A549 (cell line): ENCODE data around the gene OR1G1. TPM values are rescaled to one million over a fixed set of nuclear protein-coding genes. Genes with fewer than 3 reads are reported as not detected.
"Not testable (repeated sequence)": the region's sequence is repeated elsewhere in the genome, so short reads cannot be mapped to it uniquely, and the experiment has no call there.

Source experiments
- ATAC-seq, 2 experiments: fragments of 200-7000 bp in 1 of 2; fragments of >200 bp in 1 of 2; cut with Nextera tagmentation in 1 of 2; cut with Tn5 transposase in 1 of 2; 3 replicates each; pipeline versions ENCODE4 v1.8.0 to v1.9.1; 2018 to 2020; ENCODE audit warnings: mild to moderate bottlenecking in 1 of 2, moderate library complexity in 1 of 2
- CTCF ChIA-PET: fragments of 300-600 bp; sonication (Branson Sonifier 250); formaldehyde crosslinking; extraction: SDS; loops from one replicate; lab custom pipeline; 2021; ENCODE audit warnings: antibody characterized with exemption, inconsistent platforms; lab: Yijun Ruan, JAX
- POLR2A ChIA-PET: fragments of 350-600 bp; formaldehyde crosslinking; extraction: SDS; loops from one replicate; lab custom pipeline; 2021; ENCODE audit warnings: antibody characterized with exemption, inconsistent platforms; lab: Yijun Ruan, JAX
- DNase-seq, 2 experiments: peaks; one replicate each; pipeline versions ENCODE4 v3.0.0 to v3.0.0-alpha.2; 2011 to 2016; ENCODE audit warnings: low read depth in 1 of 2, low spot score in 1 of 2
- FAIRE-seq: peaks from 2 replicates; lab custom pipeline; 2011; peaks lifted over from hg19 to GRCh38; lab: Jason Lieb, UNC
- H3K27ac ChIP-seq, 2 experiments: fragments of >200 bp; sonication (Bioruptor Twin); formaldehyde crosslinking; 3 replicates each; pipeline ENCODE4 v1.5.1; 2016 to 2017
- H3K4me1 ChIP-seq: fragments of >200 bp; sonication (Bioruptor Twin); formaldehyde crosslinking; 3 replicates; pipeline ENCODE4 v1.6.1; 2016
- H3K4me2 ChIP-seq: fragments of >200 bp; sonication (Bioruptor Twin); formaldehyde crosslinking; 3 replicates; pipeline ENCODE4 v1.6.1; 2016
- H3K4me3 ChIP-seq: fragments of >200 bp; sonication (Bioruptor Twin); formaldehyde crosslinking; 3 replicates; pipeline ENCODE4 v1.5.1; 2016
- H3K9me3 ChIP-seq: fragments of >200 bp; sonication (Bioruptor Twin); formaldehyde crosslinking; 3 replicates; pipeline ENCODE4 v1.6.1; 2016
- ATOH8 ChIP-seq: fragments of 250-450 bp; sonication (Bioruptor Pico); IDR thresholded peaks from 2 replicates; pipeline ENCODE4 v1.5.0; 2020; ENCODE audit warnings: low read depth, mild to moderate bottlenecking, moderate library complexity
- CBX2 ChIP-seq: fragments of 200-600 bp; sonication (generic); IDR thresholded peaks from 2 replicates; pipeline ENCODE4 v1.6.1; 2016; ENCODE audit warnings: low read depth, mild to moderate bottlenecking, borderline replicate concordance
- CBX8 ChIP-seq: fragments of 200-600 bp; sonication (generic); IDR thresholded peaks from 2 replicates; pipeline ENCODE4 v1.6.1; 2016
- CHD2 ChIP-seq: fragments of 150-350 bp; IDR thresholded peaks from 2 replicates; pipeline ENCODE4 v1.6.1; 2014; ENCODE audit warnings: low read length; ENCODE audit not compliant: partially characterized antibody
- E2F6 ChIP-seq: IDR thresholded peaks from 2 replicates; pipeline ENCODE4 v1.6.1; 2012; ENCODE audit warnings: low read depth, borderline replicate concordance
- FOSL2 ChIP-seq, 2 experiments: fragments of 450-650 bp in 1 of 2; fragments of >200 bp in 1 of 2; sonication (Bioruptor Twin) in 1 of 2; formaldehyde crosslinking; IDR thresholded peaks; 2 replicates each; pipeline versions ENCODE4 v1.5.0 to v1.6.1; 2016 to 2020; ENCODE audit warnings: mild to moderate bottlenecking in 1 of 2, moderate library complexity in 1 of 2
- FOXS1 ChIP-seq: fragments of 250-450 bp; sonication (Bioruptor Pico); IDR thresholded peaks from 2 replicates; pipeline ENCODE4 v1.5.0; 2020; ENCODE audit warnings: mild to moderate bottlenecking, moderate library complexity
- HES2 ChIP-seq: fragments of >200 bp; sonication (Bioruptor Twin); formaldehyde crosslinking; IDR thresholded peaks from 2 replicates; pipeline ENCODE4 v1.6.1; 2016
- HOXA7 ChIP-seq: fragments of 250-450 bp; sonication (Bioruptor Pico); IDR thresholded peaks from 2 replicates; pipeline ENCODE4 v1.5.0; 2020; ENCODE audit warnings: mild to moderate bottlenecking, moderate library complexity
- HOXB5 ChIP-seq: fragments of 250-450 bp; sonication (Bioruptor Pico); IDR thresholded peaks from 2 replicates; pipeline ENCODE4 v1.5.0; 2020; ENCODE audit warnings: mild to moderate bottlenecking, moderate library complexity
- JUNB ChIP-seq: fragments of >200 bp; sonication (Bioruptor Twin); formaldehyde crosslinking; IDR thresholded peaks from 2 replicates; pipeline ENCODE4 v1.6.1; 2016
- KDM5A ChIP-seq: fragments of 200-600 bp; sonication (generic); IDR thresholded peaks from 2 replicates; pipeline ENCODE4 v1.6.1; 2016; ENCODE audit warnings: antibody characterized with exemption, mild to moderate bottlenecking
- MAZ ChIP-seq: fragments of 150-350 bp; IDR thresholded peaks from 2 replicates; pipeline ENCODE4 v1.6.1; 2014; ENCODE audit warnings: antibody characterized with exemption, low read depth, low read length, borderline replicate concordance
- NFE2L2 ChIP-seq: fragments of 150-350 bp; conservative IDR thresholded peaks from 2 replicates; pipeline ENCODE4 v1.6.1; 2014; ENCODE audit warnings: low read length
- NPAS2 ChIP-seq: fragments of 250-450 bp; sonication (Bioruptor Pico); IDR thresholded peaks from 2 replicates; pipeline ENCODE4 v1.8.0; 2022; ENCODE audit warnings: mild to moderate bottlenecking, moderate library complexity, borderline replicate concordance
- PBX3 ChIP-seq: IDR thresholded peaks from 2 replicates; pipeline ENCODE4 v1.6.1; 2012
- POLR2A ChIP-seq: IDR thresholded peaks from 2 replicates; pipeline ENCODE4 v1.6.1; 2012; ENCODE audit warnings: mild to moderate bottlenecking, low read length
- RAD21 ChIP-seq, 2 experiments: fragments of >200 bp in 1 of 2; sonication (Bioruptor Twin) in 1 of 2; formaldehyde crosslinking in 1 of 2; IDR thresholded peaks in 1 of 2; conservative IDR thresholded peaks in 1 of 2; 2 replicates in 1 of 2; 3 replicates in 1 of 2; pipeline ENCODE4 v1.6.1; 2012 to 2018; ENCODE audit warnings: inconsistent platforms in 1 of 2
- RARB ChIP-seq: fragments of 250-450 bp; sonication (Bioruptor Pico); IDR thresholded peaks from 2 replicates; pipeline ENCODE4 v1.8.0; 2021; ENCODE audit warnings: mild to moderate bottlenecking, moderate library complexity
- RCOR1 ChIP-seq: fragments of 150-350 bp; IDR thresholded peaks from 2 replicates; pipeline ENCODE4 v1.6.1; 2014; ENCODE audit warnings: antibody characterized with exemption, low read length, low read depth
- SMC3 ChIP-seq: fragments of >200 bp; sonication (Bioruptor Twin); formaldehyde crosslinking; IDR thresholded peaks from 3 replicates; pipeline ENCODE4 v1.6.1; 2018; ENCODE audit warnings: inconsistent platforms
- USF2 ChIP-seq: fragments of 450-650 bp; IDR thresholded peaks from 2 replicates; pipeline ENCODE4 v1.6.1; 2014; ENCODE audit warnings: antibody characterized with exemption
- ZC3H11A ChIP-seq: fragments of 450-650 bp; IDR thresholded peaks from 2 replicates; pipeline ENCODE4 v1.6.1; 2014; ENCODE audit warnings: antibody characterized with exemption, mild to moderate bottlenecking
- ZNF302 ChIP-seq: fragments of 250-450 bp; sonication (Bioruptor Pico); IDR thresholded peaks from 2 replicates; pipeline ENCODE4 v1.9.0; 2021; ENCODE audit warnings: inconsistent platforms, mild to moderate bottlenecking, moderate library complexity
- WGBS: methylation state at CpG from one replicate; pipeline ENCODE4 v1.1.6; 2017; ENCODE audit errors: missing lambda C conversion rate; 5-methylcytosine and 5-hydroxymethylcytosine counted together
- polyA minus RNA-seq: library from RNA; depleted of rRNA, polyadenylated mRNA; stranded (reverse); fragments of >200 nt; gene quantifications from 2 replicates; pipeline ENCODE4 v1.2.3, GENCODE V29; 2011; rRNA and poly(A)+ RNA removed
- polyA plus RNA-seq, 4 experiments: library from polyadenylated mRNA; depleted of rRNA in 3 of 4; stranded (reverse); fragments of >200 nt; fragmentation: RNase III in 1 of 4; extraction: RNeasy Plus Mini Kit Qiagen cat#74134 plus additional on column Dnase treatment in 1 of 4; gene quantifications; 2 replicates in 3 of 4; 3 replicates in 1 of 4; pipeline ENCODE4 v1.2.3, GENCODE V29; 2011 to 2017

OR1G1 gene
- polyA plus RNA-seq (2011; rRNA removed) (not detected in 2 replicates), polyA plus RNA-seq (2017; fragmentation: RNase III; extraction: RNeasy Plus Mini Kit Qiagen cat#74134 plus additional on column Dnase treatment) (not detected in 3 replicates), polyA minus RNA-seq (not detected in 2 replicates)
- polyA plus RNA-seq (2012; cell fraction: cytosol; rRNA removed): not detected in 2 replicates
- polyA plus RNA-seq (2012; cell fraction: nucleus; rRNA removed): not detected in 2 replicates

- Histone ChIP-seq H3K4me2 (no peak within 1 kb of the TSS), H3K4me3 (no peak within 1 kb of the TSS), H3K9me3 (no peaks in the 10 kb centered on the region), H3K27ac (no peak within 1 kb of the TSS), H3K4me1 (no peaks in the 10 kb centered on the region)
- DNase-seq (no peak), FAIRE-seq (no peak), ATAC-seq (no peak)
- TF ChIP-seq NFE2L2 (no peak), CBX2 (no peak), ZNF302 (CRISPR knock-in tag) (no peak), KDM5A (no peak), FOSL2 (IDR thresholded peaks at IDR 0.05) (no peak), FOSL2 (CRISPR knock-in tag; IDR thresholded peaks at IDR 0.05) (no peak)
- POLR2A ChIA-PET: no interaction called here
- CTCF ChIA-PET: no interaction called here
- 2% methylated on average over 2 of the region's 2 CpGs for WGBS
Observed at GRCh38 chr17:3127451-3127850, at the start of gene OR1G1. Gene OR1G1 (minus strand): TSS chr17:3127551. CDS start chr17:3127551, 0 bp downstream.

- WGBS: 4% methylated on average over 5 of the region's 5 CpGs
- H3K9me3 ChIP-seq: no peaks in the 10 kb centered on the region
- FAIRE-seq: no peak
Observed at GRCh38 chr17:3167574-3167973, 40.2 kb upstream of the OR1G1 start.

GRCh38 chr17:3157218-3157617 lies 29.9 kb upstream of the OR1G1 start:
- no peak overlapping the region for H3K4me3 ChIP-seq
- ATAC-seq: no peak
- H3K9me3 ChIP-seq: no peaks in the 10 kb centered on the region
- no peak overlapping the region for H3K27ac ChIP-seq
- WGBS: 3% methylated on average over 1 of the region's 1 CpG
- TF ChIP-seq NPAS2 (no peak), FOXS1 (CRISPR knock-in tag) (no peak), USF2 (no peak), ZC3H11A (no peak), CHD2 (no peak), RAD21 (conservative IDR thresholded peaks at IDR 0.05 in 1 of 2, IDR thresholded peaks at IDR 0.05 in 1 of 2) (no peak), NFE2L2 (no peak), HES2 (no peak), CBX8 (no peak), JUNB (no peak)
- FAIRE-seq: no peak
- DNase-seq: no peak
- no peaks in the 10 kb centered on the region for H3K4me1 ChIP-seq
- ChIA-PET CTCF (interaction anchor here (0.6 to 1.1 kb wide), 3 partner anchors 10 to 537 kb away, joined by 3 to 4 read pairs (median 4); no protein-coding TSS in a partner anchor), POLR2A (no interaction called here)
- no peak overlapping the region for H3K4me2 ChIP-seq

More at GRCh38 chr17:3167574-3167973, 40.2 kb upstream of the OR1G1 start:
- H3K27ac ChIP-seq: no peak overlapping the region
- no peak overlapping the region for H3K4me3 ChIP-seq
- DNase-seq (no peak), ATAC-seq (no peak)
- no peaks in the 10 kb centered on the region for H3K4me1 ChIP-seq
- POLR2A ChIA-PET: no interaction called here
- no peak overlapping the region for H3K4me2 ChIP-seq
- TF ChIP-seq ATOH8 (CRISPR knock-in tag): no peak
- no peak for TF ChIP-seq E2F6
- TF ChIP-seq HOXB5 (CRISPR knock-in tag): no peak
- TF ChIP-seq RCOR1: no peak
- TF ChIP-seq POLR2A: no peak
- no peak for TF ChIP-seq RARB (CRISPR knock-in tag)
- no peak for TF ChIP-seq MAZ
- TF ChIP-seq HOXA7: no peak
- no peak for TF ChIP-seq FOSL2 (IDR thresholded peaks at IDR 0.05)
- TF ChIP-seq FOSL2 (CRISPR knock-in tag; IDR thresholded peaks at IDR 0.05): no peak
- TF ChIP-seq CHD2: no peak
- no peak for TF ChIP-seq SMC3
- no peak for TF ChIP-seq PBX3
- CTCF ChIA-PET: interaction anchor here (0.6 to 1.1 kb wide), 3 partner anchors 11 to 365 kb away, joined by 3 to 5 read pairs (median 4); no protein-coding TSS in a partner anchor

- CTCF ChIA-PET, H3K27ac ChIP-seq, H3K4me1 ChIP-seq, POLR2A ChIA-PET, DNase-seq, H3K4me2 ChIP-seq, H3K4me3 ChIP-seq, FAIRE-seq, ATAC-seq: not testable (repeated sequence)
- peaks cover 13% of the 10 kb centered on the region; the same call in 2 of the 3 replicates for H3K9me3 ChIP-seq
- WGBS: 3% methylated on average over 3 of the region's 3 CpGs
Observed at GRCh38 chr17:3137494-3137893, 10.1 kb upstream of the OR1G1 start.
